ENCODE data around the gene SLC35B2. TPM values are rescaled to one million over a fixed set of nuclear protein-coding genes. Genes with fewer than 3 reads are reported as not detected.
A peak's percentile ranks its signal among the peaks of the same experiment; 100 is the strongest.

The SLC35B2 gene
- total and polyA plus RNA-seq, 2 experiments from 2014 or later: 14.0 to 30.9 TPM

DNA sequence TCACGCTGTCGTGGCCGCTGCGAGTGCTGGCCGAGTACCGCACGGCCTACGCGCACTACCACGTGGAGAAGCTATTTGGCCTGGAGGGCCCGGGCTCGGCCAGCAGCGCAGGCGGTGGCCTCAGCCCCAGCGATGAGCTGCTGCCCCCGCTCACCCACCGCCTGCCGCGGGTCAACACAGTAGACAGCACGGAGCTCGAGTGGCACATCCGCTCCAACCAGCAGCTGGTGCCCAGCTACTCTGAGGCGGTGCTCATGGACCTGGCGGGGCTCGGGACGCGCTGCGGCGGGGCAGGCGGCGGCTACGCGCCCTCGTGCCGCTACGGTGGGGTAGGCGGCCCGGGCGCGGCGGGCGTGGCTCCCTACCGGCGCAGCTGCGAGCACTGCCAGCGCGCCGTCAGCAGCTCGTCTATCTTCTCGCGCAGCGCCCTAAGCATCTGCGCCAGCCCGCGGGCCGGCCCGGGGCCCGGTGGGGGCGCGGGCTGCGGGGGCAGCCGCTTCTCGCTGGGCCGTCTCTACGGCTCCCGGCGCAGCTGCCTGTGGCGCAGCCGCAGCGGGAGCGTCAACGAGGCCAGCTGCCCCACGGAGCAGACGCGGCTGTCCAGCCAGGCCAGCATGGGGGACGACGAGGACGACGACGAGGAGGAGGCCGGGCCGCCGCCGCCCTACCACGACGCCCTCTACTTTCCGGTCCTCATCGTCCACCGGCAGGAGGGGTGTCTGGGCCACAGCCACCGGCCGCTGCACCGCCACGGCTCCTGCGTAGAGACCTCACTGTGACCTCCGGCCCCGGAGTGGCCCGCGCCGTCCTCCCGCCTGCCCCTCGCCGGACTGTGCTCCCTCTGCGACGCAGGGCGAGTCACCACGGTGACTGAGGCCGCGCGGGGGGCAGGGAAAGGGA, 18.7 kb upstream of the SLC35B2 start:
- H3K4me3 Mint-ChIP-seq: no peak overlapping the region
- no peak for TF ChIP-seq EZH2phosphoT487 (IDR thresholded peaks at IDR 0.05; ENCODE audit: unreplicated experiment)
- peaks cover 35% of the 10 kb centered on the region for H3K27me3 ChIP-seq (ENCODE audit: insufficient read depth)
- peak overlapping the region; percentile 42; the same call in 1 of the 2 replicates for H3K4me3 ChIP-seq
- H3K4me2 ChIP-seq: peak overlapping the region; percentile 71
- H4K20me1 ChIP-seq (replicated peaks; ENCODE audit: insufficient read depth): no peaks in the 10 kb centered on the region
- peaks cover 17% of the 10 kb centered on the region for H3K4me1 Mint-ChIP-seq
- no peak overlapping the region for H3K27ac ChIP-seq (ENCODE audit: low read depth)
- peak; percentile 72 for DNase-seq (ENCODE audit: low spot score)
- H3K27me3 Mint-ChIP-seq (ENCODE audit: insufficient read depth, low read depth, poor library complexity): peaks cover 31% of the 10 kb centered on the region
- no peaks in the 10 kb centered on the region for H3K9me3 Mint-ChIP-seq
- peaks cover 6% of the 10 kb centered on the region; the same call in 2 of the 3 replicates for H3K36me3 Mint-ChIP-seq (ENCODE audit: low read depth)
- no peaks in the 10 kb centered on the region; the same call in 1 of the 2 replicates for H3K4me1 ChIP-seq (ENCODE audit: insufficient read depth)
- H2AFZ ChIP-seq: peak overlapping the region; percentile 56; the same call in 1 of the 2 replicates
- ATAC-seq: peak; percentile 67
- H3K79me2 ChIP-seq (replicated peaks; ENCODE audit: insufficient read depth): no peaks in the 10 kb centered on the region
- 0 out of 2 replicates have a peak, but pooled peaks cover 13% of the 10 kb centered on the region for H3F3A ChIP-seq (replicated peaks; ENCODE audit: low read depth)
- H3K9me2 ChIP-seq (ENCODE audit: insufficient read depth): no peaks in the 10 kb centered on the region
- H3K36me3 ChIP-seq (ENCODE audit: insufficient read depth): no peaks in the 10 kb centered on the region
- no peak overlapping the region for H3K27ac Mint-ChIP-seq

GRCh38 chr6:44275271-44275748, 18.0 kb upstream of the SLC35B2 start:
- Histone ChIP-seq H3K4me1 (ENCODE audit: insufficient read depth) (no peaks in the 10 kb centered on the region; the same call in 1 of the 2 replicates), H3K27me3 (ENCODE audit: insufficient read depth) (peaks cover 35% of the 10 kb centered on the region), H3F3A (replicated peaks; ENCODE audit: low read depth) (0 out of 2 replicates have a peak, but pooled peaks cover 13% of the 10 kb centered on the region), H4K20me1 (replicated peaks; ENCODE audit: insufficient read depth) (no peaks in the 10 kb centered on the region), H2AFZ (peak overlapping the region; percentile 56; the same call in 1 of the 2 replicates), H3K9me2 (ENCODE audit: insufficient read depth) (no peaks in the 10 kb centered on the region), H3K4me2 (peak overlapping the region; percentile 71), H3K4me3 (peak overlapping the region; percentile 42; the same call in 1 of the 2 replicates), H3K36me3 (ENCODE audit: insufficient read depth) (no peaks in the 10 kb centered on the region), H3K79me2 (replicated peaks; ENCODE audit: insufficient read depth) (no peaks in the 10 kb centered on the region), H3K27ac (ENCODE audit: low read depth) (no peak overlapping the region)
- H3K27ac Mint-ChIP-seq: no peak overlapping the region
- ATAC-seq (no peak), DNase-seq (ENCODE audit: low spot score) (no peak)
- H3K9me3 Mint-ChIP-seq: no peaks in the 10 kb centered on the region
- H3K27me3 Mint-ChIP-seq (ENCODE audit: insufficient read depth, low read depth, poor library complexity): peaks cover 31% of the 10 kb centered on the region
- H3K36me3 Mint-ChIP-seq (ENCODE audit: low read depth): peaks cover 6% of the 10 kb centered on the region; the same call in 2 of the 3 replicates
- no peak overlapping the region for H3K4me3 Mint-ChIP-seq
- peaks cover 18% of the 10 kb centered on the region for H3K4me1 Mint-ChIP-seq
- TF ChIP-seq EZH2phosphoT487 (IDR thresholded peaks at IDR 0.05; ENCODE audit: unreplicated experiment) (no peak), STAT1 (IDR thresholded peaks at IDR 0.05; ENCODE audit: unreplicated experiment) (no peak), REST (IDR thresholded peaks at IDR 0.05; ENCODE audit: unreplicated experiment) (no peak), ZNF331 (CRISPR knock-in tag; IDR thresholded peaks at IDR 0.05; ENCODE audit: low read depth) (no peak), JUNB (IDR thresholded peaks at IDR 0.05; ENCODE audit: unreplicated experiment) (no peak), ETS1 (IDR thresholded peaks at IDR 0.05) (no peak), POLR2AphosphoS5 (IDR thresholded peaks at IDR 0.05; ENCODE audit: low read depth) (no peak), CTCF (conservative IDR thresholded peaks at IDR 0.05; ENCODE audit: low read depth in 2 of 2) (no peak), EZH2 (IDR thresholded peaks at IDR 0.05; ENCODE audit: low read depth, unreplicated experiment) (no peak), ZNF114 (CRISPR knock-in tag; IDR thresholded peaks at IDR 0.05) (no peak)

Measured in GM23338 (cell line).